Body of pancreas (tissue), 4 donors: ENCODE results near the gene RPA1. TPM values are rescaled to one million over a fixed set of nuclear protein-coding genes. Genes with fewer than 3 reads are reported as not detected.

Experiments
- ATAC-seq: fragments of 150-250 bp; one replicate; pipeline ENCODE4 v1.9.1; 2016
- DNase-seq, 4 donors: peaks; one replicate each; pipeline ENCODE4 v3.0.0-alpha.2; 2019
- H3K27ac ChIP-seq, 4 donors: fragments of 200-600 bp; sonication (generic); 1 replicate in 3 of 4; 2 replicates in 1 of 4; pipeline versions ENCODE4 v1.5.1 to v1.6.1; 2016 to 2019; ENCODE audit warnings: mild to moderate bottlenecking in 1 of 4, mixed read lengths in 1 of 4, moderate library complexity in 1 of 4
- H3K27me3 ChIP-seq, 2 donors: fragments of 200-600 bp; sonication (generic); one replicate each; pipeline ENCODE4 v1.6.0; 2016; ENCODE audit warnings: mild to moderate bottlenecking in 1 of 2
- H3K36me3 ChIP-seq, 2 donors: fragments of 200-600 bp; sonication (generic); replicated peaks in 1 of 2; 2 replicates each; pipeline ENCODE4 v1.5.1; 2016; ENCODE audit warnings: low read depth in 2 of 2; ENCODE audit not compliant: insufficient read depth in 1 of 2
- H3K4me1 ChIP-seq: fragments of 200-600 bp; sonication (generic); one replicate; pipeline ENCODE4 v1.6.0; 2016
- H3K4me3 ChIP-seq, 2 donors: fragments of 200-600 bp; sonication (generic); 1 replicate in 1 of 2; 2 replicates in 1 of 2; pipeline ENCODE4 v1.5.1; 2016 to 2019
- H3K9me3 ChIP-seq, 3 donors: fragments of 200-600 bp; sonication (generic); 1 replicate in 2 of 3; 2 replicates in 1 of 3; pipeline ENCODE4 v1.5.1; 2016
- CTCF ChIP-seq, 7 experiments: fragments of 450-650 bp in 4 of 7; fragments of 200-600 bp in 3 of 7; sonication (generic) in 3 of 7; IDR thresholded peaks; one replicate each; pipeline ENCODE4 v1.5.1; 2016 to 2019; ENCODE audit warnings: antibody characterized with exemption in 7 of 7
- POLR2A ChIP-seq, 3 donors: fragments of 450-650 bp; IDR thresholded peaks; one replicate each; pipeline ENCODE4 v1.6.1; 2016; ENCODE audit warnings: antibody characterized with exemption in 3 of 3, mild to moderate bottlenecking in 2 of 3
- WGBS, 2 donors: methylation state at CpG; one replicate each; pipeline ENCODE4 v1.1.5; 2017; 5-methylcytosine and 5-hydroxymethylcytosine counted together
- intact Hi-C: fragments of 100-400 bp; cut with DNase I; formaldehyde crosslinking; loops from one replicate; pipeline ENCODE4 v1.15.1; 2023
- total RNA-seq, 2 donors: library from RNA; depleted of rRNA; stranded (reverse); fragments of >200 nt; gene quantifications; one replicate each; pipeline ENCODE4 v1.1.0, GENCODE V29; 2016

Gene RPA1
- total RNA-seq, 2 donors from 2014 or later = 8.9 to 11.9 TPM

GRCh38 chr17:1800240-1800639 lies 29.6 kb upstream of the RPA1 start:
- TF ChIP-seq CTCF (IDR thresholded peaks at IDR 0.05) (no peak), POLR2A (IDR thresholded peaks at IDR 0.05) (no peak)
- peaks cover 0 to 5% of the 10 kb centered on the region in 2 donors for H3K36me3 ChIP-seq
- H3K9me3 ChIP-seq = no peaks in the 10 kb centered on the region
- no peaks in the 10 kb centered on the region for H3K27me3 ChIP-seq
- intact Hi-C loops = no loop called here
- H3K27ac ChIP-seq = peak overlapping the region in 1 of 4 donors; percentile 4
- peak; percentile 50 for ATAC-seq
- 83 to 89% methylated on average over 4 to 7 of the region's 7 CpGs for WGBS, 2 donors
- H3K4me3 ChIP-seq = no peak overlapping the region
- peak in 1 of 4 donors; percentile 15 for DNase-seq
- H3K4me1 ChIP-seq = no peaks in the 10 kb centered on the region

- no peak overlapping the region for H3K4me3 ChIP-seq
- H3K4me1 ChIP-seq = no peaks in the 10 kb centered on the region
- TF ChIP-seq POLR2A (IDR thresholded peaks at IDR 0.05) = no peak
- no peak for TF ChIP-seq CTCF (IDR thresholded peaks at IDR 0.05)
- no peak overlapping the region for H3K27ac ChIP-seq
- DNase-seq (peak in 2 of 4 donors; percentile 13 to 31), ATAC-seq (peak; percentile 65)
- peaks cover 0 to 5% of the 10 kb centered on the region in 2 donors for H3K36me3 ChIP-seq
- intact Hi-C loops = no loop called here
- no peaks in the 10 kb centered on the region for H3K27me3 ChIP-seq
- H3K9me3 ChIP-seq = no peaks in the 10 kb centered on the region
- WGBS, 2 donors = 77 to 83% methylated on average over 4 of the region's 4 CpGs
Observed at GRCh38 chr17:1800712-1801111, 29.1 kb upstream of the RPA1 start.

GRCh38 chr17:1802429-1802828 lies 27.4 kb upstream of the RPA1 start:
- H3K27ac ChIP-seq = no peak overlapping the region
- H3K4me3 ChIP-seq = no peak overlapping the region
- ATAC-seq (no peak), DNase-seq (no peak)
- no peaks in the 10 kb centered on the region for H3K27me3 ChIP-seq
- intact Hi-C loops = no loop called here
- no peaks in the 10 kb centered on the region for H3K9me3 ChIP-seq
- whole genome bisulfite sequencing, 2 donors = 91 to 94% methylated on average over 1 of the region's 1 CpG
- peaks cover 0 to 5% of the 10 kb centered on the region in 2 donors for H3K36me3 ChIP-seq
- no peaks in the 10 kb centered on the region for H3K4me1 ChIP-seq
- TF ChIP-seq CTCF (IDR thresholded peaks at IDR 0.05) = no peak
- no peak for TF ChIP-seq POLR2A (IDR thresholded peaks at IDR 0.05)

- Histone ChIP-seq H3K4me3 (no peak overlapping the region), H3K9me3 (no peaks in the 10 kb centered on the region), H3K4me1 (no peaks in the 10 kb centered on the region), H3K27me3 (no peaks in the 10 kb centered on the region), H3K36me3 (peaks cover 0 to 5% of the 10 kb centered on the region in 2 donors), H3K27ac (no peak overlapping the region)
- DNase-seq (no peak), ATAC-seq (no peak)
- intact Hi-C loops = no loop called here
- WGBS, 2 donors = 83 to 93% methylated on average over 6 of the region's 6 CpGs
- no peak for TF ChIP-seq POLR2A (IDR thresholded peaks at IDR 0.05)
Observed at GRCh38 chr17:1803280-1803679, 26.5 kb upstream of the RPA1 start.

- no peaks in the 10 kb centered on the region for H3K9me3 ChIP-seq
- DNase-seq = no peak
- H3K27me3 ChIP-seq = no peaks in the 10 kb centered on the region
- H3K4me1 ChIP-seq = no peaks in the 10 kb centered on the region
- intact Hi-C loops = no loop called here
- H3K36me3 ChIP-seq = peaks cover 0 to 4% of the 10 kb centered on the region in 2 donors
- 91 to 93% methylated on average over 6 of the region's 6 CpGs for WGBS, 2 donors
- no peak overlapping the region for H3K27ac ChIP-seq
- H3K4me3 ChIP-seq = no peak overlapping the region
- ATAC-seq = no peak
- no peak for TF ChIP-seq CTCF (IDR thresholded peaks at IDR 0.05)
- TF ChIP-seq POLR2A (IDR thresholded peaks at IDR 0.05) = no peak
Observed at GRCh38 chr17:1807890-1808289, 21.9 kb upstream of the RPA1 start.
